ENCODE results near the gene TAS2R41.

Gene TAS2R41, protein sequence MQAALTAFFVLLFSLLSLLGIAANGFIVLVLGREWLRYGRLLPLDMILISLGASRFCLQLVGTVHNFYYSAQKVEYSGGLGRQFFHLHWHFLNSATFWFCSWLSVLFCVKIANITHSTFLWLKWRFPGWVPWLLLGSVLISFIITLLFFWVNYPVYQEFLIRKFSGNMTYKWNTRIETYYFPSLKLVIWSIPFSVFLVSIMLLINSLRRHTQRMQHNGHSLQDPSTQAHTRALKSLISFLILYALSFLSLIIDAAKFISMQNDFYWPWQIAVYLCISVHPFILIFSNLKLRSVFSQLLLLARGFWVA

DNA sequence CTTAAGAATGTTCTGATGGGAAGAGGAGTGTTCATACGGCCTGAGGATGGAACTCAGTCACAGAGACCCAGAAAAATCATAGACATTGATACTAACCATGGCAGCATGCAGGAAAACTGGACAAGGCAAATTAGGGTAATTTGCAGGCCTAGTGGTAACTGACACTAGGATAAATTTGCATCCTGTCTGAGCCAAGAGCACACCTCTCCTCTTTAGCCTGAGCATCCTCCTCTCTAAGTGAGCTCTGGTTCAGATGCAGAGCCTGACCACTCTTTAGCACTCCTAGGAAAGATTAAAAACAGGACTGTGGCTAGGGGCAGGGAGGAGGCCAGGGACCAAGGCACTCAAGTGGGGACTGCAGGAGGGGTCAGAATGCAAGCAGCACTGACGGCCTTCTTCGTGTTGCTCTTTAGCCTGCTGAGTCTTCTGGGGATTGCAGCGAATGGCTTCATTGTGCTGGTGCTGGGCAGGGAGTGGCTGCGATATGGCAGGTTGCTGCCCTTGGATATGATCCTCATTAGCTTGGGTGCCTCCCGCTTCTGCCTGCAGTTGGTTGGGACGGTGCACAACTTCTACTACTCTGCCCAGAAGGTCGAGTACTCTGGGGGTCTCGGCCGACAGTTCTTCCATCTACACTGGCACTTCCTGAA lies at the start of gene TAS2R41:
Gene TAS2R41 (plus strand): TSS at position 373 of the 650 bp plus-strand sequence. CDS start 0 bp downstream, at position 373.
- H3K4me3 ChIP-seq (ENCODE audit: low read depth in 1 of 5, low read length in 5 of 5), result no peak within 1 kb of the TSS
- no peaks in the 10 kb centered on the region for H3K9me3 ChIP-seq (ENCODE audit: control insufficient read depth in 5 of 5, low read length in 5 of 5)
- H3K36me3 ChIP-seq (ENCODE audit: control insufficient read depth in 5 of 5, insufficient read depth in 5 of 5, low read length in 5 of 5), result no peaks in the 10 kb centered on the region
- no peak within 1 kb of the TSS for H3K9ac ChIP-seq (ENCODE audit: low read length in 5 of 5)
- H3K27ac ChIP-seq (ENCODE audit: low read depth, low read length), result no peak within 1 kb of the TSS
- H3K4me1 ChIP-seq (ENCODE audit: control insufficient read depth in 5 of 5, insufficient read depth in 5 of 5, low read length in 5 of 5), result peaks cover 0 to 10% (median 0%) of the 10 kb centered on the region in 5 donors
- no peaks in the 10 kb centered on the region for H3K27me3 ChIP-seq (ENCODE audit: control insufficient read depth in 5 of 5, insufficient read depth in 4 of 5, low read length in 5 of 5)

- Histone ChIP-seq H3K9me3 (ENCODE audit: control insufficient read depth in 5 of 5, low read length in 5 of 5) (no peaks in the 10 kb centered on the region), H3K27ac (ENCODE audit: low read depth, low read length) (no peak overlapping the region), H3K27me3 (ENCODE audit: control insufficient read depth in 5 of 5, insufficient read depth in 4 of 5, low read length in 5 of 5) (no peaks in the 10 kb centered on the region), H3K4me1 (ENCODE audit: control insufficient read depth in 5 of 5, insufficient read depth in 5 of 5, low read length in 5 of 5) (peaks cover 0 to 7% (median 4%) of the 10 kb centered on the region in 5 donors), H3K36me3 (ENCODE audit: control insufficient read depth in 5 of 5, insufficient read depth in 5 of 5, low read length in 5 of 5) (no peaks in the 10 kb centered on the region), H3K4me3 (ENCODE audit: low read depth in 1 of 5, low read length in 5 of 5) (no peak overlapping the region), H3K9ac (ENCODE audit: low read length in 5 of 5) (no peak overlapping the region)
Measured at GRCh38 chr7:143429770-143430698, 47.6 kb upstream of the TAS2R41 start.

GRCh38 chr7:143431109-143431508 lies 46.6 kb upstream of the TAS2R41 start:
- Histone ChIP-seq H3K9me3 (ENCODE audit: control insufficient read depth in 5 of 5, low read length in 5 of 5) (no peaks in the 10 kb centered on the region), H3K27me3 (ENCODE audit: control insufficient read depth in 5 of 5, insufficient read depth in 4 of 5, low read length in 5 of 5) (no peaks in the 10 kb centered on the region), H3K4me1 (ENCODE audit: control insufficient read depth in 5 of 5, insufficient read depth in 5 of 5, low read length in 5 of 5) (peaks cover 0 to 11% (median 7%) of the 10 kb centered on the region in 5 donors), H3K4me3 (ENCODE audit: low read depth in 1 of 5, low read length in 5 of 5) (no peak overlapping the region), H3K27ac (ENCODE audit: low read depth, low read length) (no peak overlapping the region), H3K36me3 (ENCODE audit: control insufficient read depth in 5 of 5, insufficient read depth in 5 of 5, low read length in 5 of 5) (no peaks in the 10 kb centered on the region), H3K9ac (ENCODE audit: low read length in 5 of 5) (no peak overlapping the region)

GRCh38 chr7:143433759-143434158 lies 43.9 kb upstream of the TAS2R41 start:
- H3K4me3 ChIP-seq (ENCODE audit: low read depth in 1 of 5, low read length in 5 of 5), result no peak overlapping the region
- H3K36me3 ChIP-seq (ENCODE audit: control insufficient read depth in 5 of 5, insufficient read depth in 5 of 5, low read length in 5 of 5), result no peaks in the 10 kb centered on the region
- H3K9me3 ChIP-seq (ENCODE audit: control insufficient read depth in 5 of 5, low read length in 5 of 5), result no peaks in the 10 kb centered on the region
- H3K27ac ChIP-seq (ENCODE audit: low read depth, low read length), result no peak overlapping the region
- no peak overlapping the region for H3K9ac ChIP-seq (ENCODE audit: low read length in 5 of 5)
- H3K4me1 ChIP-seq (ENCODE audit: control insufficient read depth in 5 of 5, insufficient read depth in 5 of 5, low read length in 5 of 5), result peaks cover 0 to 17% (median 9%) of the 10 kb centered on the region in 5 donors
- no peaks in the 10 kb centered on the region for H3K27me3 ChIP-seq (ENCODE audit: control insufficient read depth in 5 of 5, insufficient read depth in 4 of 5, low read length in 5 of 5)

- Histone ChIP-seq H3K9me3 (ENCODE audit: control insufficient read depth in 5 of 5, low read length in 5 of 5) (no peaks in the 10 kb centered on the region), H3K36me3 (ENCODE audit: control insufficient read depth in 5 of 5, insufficient read depth in 5 of 5, low read length in 5 of 5) (no peaks in the 10 kb centered on the region), H3K4me3 (ENCODE audit: low read depth in 1 of 5, low read length in 5 of 5) (peak overlapping the region in 1 of 5 donors; percentile 3), H3K27me3 (ENCODE audit: control insufficient read depth in 5 of 5, insufficient read depth in 4 of 5, low read length in 5 of 5) (no peaks in the 10 kb centered on the region), H3K4me1 (ENCODE audit: control insufficient read depth in 5 of 5, insufficient read depth in 5 of 5, low read length in 5 of 5) (peaks cover 0 to 17% (median 9%) of the 10 kb centered on the region in 5 donors), H3K9ac (ENCODE audit: low read length in 5 of 5) (no peak overlapping the region), H3K27ac (ENCODE audit: low read depth, low read length) (no peak overlapping the region)
Measured at GRCh38 chr7:143434660-143435059, 43.0 kb upstream of the TAS2R41 start.

DNA sequence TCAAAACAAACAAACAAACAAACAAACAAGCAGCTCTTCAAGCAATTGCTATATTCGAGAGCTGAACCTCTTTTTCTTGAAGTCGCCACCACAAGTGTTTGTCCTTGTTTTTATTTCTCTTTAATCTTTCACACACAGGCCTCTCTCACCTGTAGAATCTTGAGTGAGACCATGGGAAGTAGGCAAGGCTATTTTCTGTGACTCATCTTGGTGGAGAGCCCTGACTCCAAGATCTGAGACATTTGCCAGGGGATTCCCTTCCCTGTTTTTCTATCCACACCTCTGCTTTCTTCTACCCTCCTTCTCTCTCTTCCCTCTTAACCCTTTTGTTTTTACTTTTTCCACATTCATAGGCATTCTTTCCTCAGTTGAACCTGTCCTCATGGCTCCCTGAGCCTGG lies 42.4 kb upstream of the TAS2R41 start:
- H3K4me1 ChIP-seq (ENCODE audit: control insufficient read depth in 5 of 5, insufficient read depth in 5 of 5, low read length in 5 of 5), result peaks cover 0 to 17% (median 9%) of the 10 kb centered on the region in 5 donors
- H3K9ac ChIP-seq (ENCODE audit: low read length in 5 of 5), result no peak overlapping the region
- no peaks in the 10 kb centered on the region for H3K27me3 ChIP-seq (ENCODE audit: control insufficient read depth in 5 of 5, insufficient read depth in 4 of 5, low read length in 5 of 5)
- H3K27ac ChIP-seq (ENCODE audit: low read depth, low read length), result no peak overlapping the region
- H3K4me3 ChIP-seq (ENCODE audit: low read depth in 1 of 5, low read length in 5 of 5), result no peak overlapping the region
- H3K9me3 ChIP-seq (ENCODE audit: control insufficient read depth in 5 of 5, low read length in 5 of 5), result no peaks in the 10 kb centered on the region
- H3K36me3 ChIP-seq (ENCODE audit: control insufficient read depth in 5 of 5, insufficient read depth in 5 of 5, low read length in 5 of 5), result no peaks in the 10 kb centered on the region

- no peak overlapping the region for H3K4me3 ChIP-seq (ENCODE audit: low read depth in 1 of 5, low read length in 5 of 5)
- no peaks in the 10 kb centered on the region for H3K36me3 ChIP-seq (ENCODE audit: control insufficient read depth in 5 of 5, insufficient read depth in 5 of 5, low read length in 5 of 5)
- no peaks in the 10 kb centered on the region for H3K9me3 ChIP-seq (ENCODE audit: control insufficient read depth in 5 of 5, low read length in 5 of 5)
- H3K27ac ChIP-seq (ENCODE audit: low read depth, low read length), result no peak overlapping the region
- H3K27me3 ChIP-seq (ENCODE audit: control insufficient read depth in 5 of 5, insufficient read depth in 4 of 5, low read length in 5 of 5), result no peaks in the 10 kb centered on the region
- peaks cover 0 to 17% (median 9%) of the 10 kb centered on the region in 5 donors for H3K4me1 ChIP-seq (ENCODE audit: control insufficient read depth in 5 of 5, insufficient read depth in 5 of 5, low read length in 5 of 5)
- no peak overlapping the region for H3K9ac ChIP-seq (ENCODE audit: low read length in 5 of 5)
Measured at GRCh38 chr7:143436325-143436946, 41.2 kb upstream of the TAS2R41 start.

DNA sequence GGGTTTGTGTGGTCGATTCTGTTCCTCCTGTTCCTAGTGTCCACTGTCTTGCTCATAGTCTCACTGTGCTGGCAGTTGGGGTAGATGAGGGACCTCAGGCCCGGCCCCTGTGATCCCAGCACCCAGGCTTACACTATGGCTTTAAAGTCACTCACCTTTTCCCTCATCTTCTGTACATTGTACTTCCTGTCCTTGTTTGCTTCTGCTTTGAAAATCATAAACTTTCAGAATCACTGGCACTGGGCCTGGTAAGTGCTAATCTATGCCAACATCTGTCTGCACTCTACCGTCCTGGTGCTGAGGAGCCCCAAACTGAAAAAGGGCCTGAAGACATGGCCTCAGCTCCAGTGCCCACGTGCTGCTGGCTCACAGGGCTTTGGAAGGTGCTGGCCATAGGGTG lies 40.1 kb upstream of the TAS2R41 start:
- Histone ChIP-seq H3K9me3 (ENCODE audit: control insufficient read depth in 5 of 5, low read length in 5 of 5) (no peaks in the 10 kb centered on the region), H3K4me3 (ENCODE audit: low read depth in 1 of 5, low read length in 5 of 5) (no peak overlapping the region), H3K9ac (ENCODE audit: low read length in 5 of 5) (no peak overlapping the region), H3K27me3 (ENCODE audit: control insufficient read depth in 5 of 5, insufficient read depth in 4 of 5, low read length in 5 of 5) (peaks cover 0 to 3% (median 0%) of the 10 kb centered on the region in 5 donors), H3K36me3 (ENCODE audit: control insufficient read depth in 5 of 5, insufficient read depth in 5 of 5, low read length in 5 of 5) (no peaks in the 10 kb centered on the region), H3K4me1 (ENCODE audit: control insufficient read depth in 5 of 5, insufficient read depth in 5 of 5, low read length in 5 of 5) (peaks cover 0 to 17% (median 9%) of the 10 kb centered on the region in 5 donors), H3K27ac (ENCODE audit: low read depth, low read length) (no peak overlapping the region)

DNA sequence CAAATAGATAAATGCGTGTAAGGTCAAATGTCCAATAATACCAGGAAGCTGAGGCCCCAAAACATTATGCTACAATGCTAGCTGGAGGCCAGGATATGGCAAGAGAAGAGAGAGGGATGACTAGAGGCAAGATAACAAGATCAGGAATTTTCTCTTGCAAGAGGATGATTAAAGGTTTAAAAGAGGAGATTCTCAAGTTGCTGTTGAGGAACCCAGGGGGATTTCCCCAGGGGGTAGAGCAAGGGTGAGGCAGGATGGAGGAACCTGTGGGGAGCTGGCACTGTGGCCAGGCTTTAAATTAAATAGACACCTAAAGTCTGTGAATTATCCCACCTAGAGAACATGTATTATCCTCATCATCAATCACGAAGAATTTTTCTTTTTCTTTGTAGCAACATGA lies 37.8 kb upstream of the TAS2R41 start:
- H3K4me3 ChIP-seq (ENCODE audit: low read depth in 1 of 5, low read length in 5 of 5), result no peak overlapping the region
- no peaks in the 10 kb centered on the region for H3K36me3 ChIP-seq (ENCODE audit: control insufficient read depth in 5 of 5, insufficient read depth in 5 of 5, low read length in 5 of 5)
- no peaks in the 10 kb centered on the region for H3K9me3 ChIP-seq (ENCODE audit: control insufficient read depth in 5 of 5, low read length in 5 of 5)
- no peak overlapping the region for H3K27ac ChIP-seq (ENCODE audit: low read depth, low read length)
- peaks cover 0 to 15% (median 5%) of the 10 kb centered on the region in 5 donors for H3K4me1 ChIP-seq (ENCODE audit: control insufficient read depth in 5 of 5, insufficient read depth in 5 of 5, low read length in 5 of 5)
- H3K9ac ChIP-seq (ENCODE audit: low read length in 5 of 5), result no peak overlapping the region
- peaks cover 0 to 3% (median 0%) of the 10 kb centered on the region in 5 donors for H3K27me3 ChIP-seq (ENCODE audit: control insufficient read depth in 5 of 5, insufficient read depth in 4 of 5, low read length in 5 of 5)
